Astrocyte of the cerebellum (primary cell): ENCODE measurements around the gene MVD.

Experiments used
- DNase-seq: peaks from one replicate; pipeline ENCODE4 v3.0.0-alpha.2; 2011; ENCODE audit warnings: low read depth
- H3K4me3 ChIP-seq: 2 replicates; pipeline ENCODE4 v1.5.1; 2011; ENCODE audit warnings: mild to moderate bottlenecking, low read depth, low read length, moderate library complexity
- CTCF ChIP-seq: IDR thresholded peaks from 2 replicates; pipeline ENCODE4 v1.5.1; 2012; ENCODE audit warnings: low read length, low read depth, moderate library complexity, mild to moderate bottlenecking; ENCODE audit errors: missing control alignments
- in situ Hi-C: cut with HindIII; loops from 2 replicates; pipeline ENCODE4 v1.10.0; 2017; ENCODE audit warnings: low sequenced_read_pairs

The MVD gene

GRCh38 chr16:88655733-88656281, 7.1 kb downstream of the MVD start:
- in situ Hi-C loops = no loop called here
- H3K4me3 ChIP-seq = no peak overlapping the region
- no peak for TF ChIP-seq CTCF
- DNase-seq = no peak

- in situ Hi-C loops = no loop called here
- no peak overlapping the region for H3K4me3 ChIP-seq
- no peak for TF ChIP-seq CTCF
- DNase-seq = no peak
Measured at GRCh38 chr16:88655053-88655732, 7.7 kb downstream of the MVD start.

- in situ Hi-C loops = no loop called here
- DNase-seq = no peak
Measured at GRCh38 chr16:88654363-88655052, 8.4 kb downstream of the MVD start.

GRCh38 chr16:88653596-88654362, 9.1 kb downstream of the MVD start:
- TF ChIP-seq CTCF = no peak
- in situ Hi-C loops = no loop called here
- no peak for DNase-seq
- no peak overlapping the region for H3K4me3 ChIP-seq

More at GRCh38 chr16:88654363-88655052, 8.4 kb downstream of the MVD start:
- no peak overlapping the region for H3K4me3 ChIP-seq
- no peak for TF ChIP-seq CTCF

GRCh38 chr16:88653101-88653500, 9.8 kb downstream of the MVD start:
- TF ChIP-seq CTCF = no peak
- H3K4me3 ChIP-seq = no peak overlapping the region
- in situ Hi-C loops = no loop called here
- no peak for DNase-seq

GRCh38 chr16:88652762-88653063, 10.2 kb downstream of the MVD start:
- no peak overlapping the region for H3K4me3 ChIP-seq
- in situ Hi-C loops = no loop called here
- no peak for DNase-seq
- no peak for TF ChIP-seq CTCF
